DND-41 (cell line): ENCODE results near the gene OR6M1.

ENCODE experiments used
- ATAC-seq: fragments of 200-7000 bp; cut with Tn5 transposase; 3 replicates; pipeline ENCODE4 v1.9.1; 2021; ENCODE audit warnings: low read depth; ENCODE audit not compliant: insufficient read depth
- DNase-seq: peaks from one replicate; pipeline ENCODE4 v3.0.0-alpha.2; 2020
- H2AFZ ChIP-seq: 2 replicates; pipeline ENCODE4 v1.6.0; 2012; ENCODE audit warnings: low read depth, low read length
- H3K27ac ChIP-seq: 2 replicates; pipeline ENCODE4 v1.5.1; 2012; ENCODE audit warnings: low read length, inconsistent platforms
- H3K27me3 ChIP-seq: fragments of 200-600 bp; sonication (generic); 2 replicates; pipeline ENCODE4 v1.6.0; 2012; ENCODE audit warnings: low read length, mild to moderate bottlenecking, inconsistent platforms; ENCODE audit not compliant: insufficient read depth, poor library complexity
- H3K36me3 ChIP-seq: 2 replicates; pipeline ENCODE4 v1.5.1; 2012; ENCODE audit warnings: low read length, inconsistent platforms; ENCODE audit not compliant: insufficient read depth
- H3K4me1 ChIP-seq: 2 replicates; pipeline ENCODE4 v1.5.1; 2012; ENCODE audit warnings: mild to moderate bottlenecking, low read length; ENCODE audit not compliant: insufficient read depth
- H3K4me2 ChIP-seq: 2 replicates; pipeline ENCODE4 v1.6.0; 2012; ENCODE audit warnings: mild to moderate bottlenecking, moderate library complexity, low read length, inconsistent platforms; ENCODE audit not compliant: insufficient read depth
- H3K4me3 ChIP-seq, 2 experiments: fragments of 200-600 bp in 1 of 2; shearing (Covaris generic) in 1 of 2; 2 replicates each; pipeline ENCODE4 v1.5.1; 2012 to 2016; ENCODE audit warnings: inconsistent platforms in 2 of 2, low read length in 2 of 2, mild to moderate bottlenecking in 2 of 2, low read depth in 1 of 2, moderate library complexity in 1 of 2
- H3K79me2 ChIP-seq: 2 replicates; pipeline ENCODE4 v1.6.0; 2012; ENCODE audit warnings: low read length, inconsistent platforms; ENCODE audit not compliant: insufficient read depth
- H3K9ac ChIP-seq: 2 replicates; pipeline ENCODE4 v1.6.0; 2012; ENCODE audit warnings: low read depth, mild to moderate bottlenecking, inconsistent platforms, low read length, moderate library complexity
- H3K9me3 ChIP-seq: 2 replicates; pipeline ENCODE4 v1.5.1; 2012; ENCODE audit warnings: low read length, moderate library complexity, mild to moderate bottlenecking, inconsistent platforms; ENCODE audit not compliant: insufficient read depth, severe bottlenecking
- H4K20me1 ChIP-seq: 2 replicates; pipeline ENCODE4 v1.6.0; 2012; ENCODE audit warnings: low read length; ENCODE audit not compliant: insufficient read depth
- CTCF ChIP-seq: IDR thresholded peaks from 2 replicates; pipeline ENCODE4 v1.5.1; 2012; ENCODE audit warnings: borderline replicate concordance, low read length, moderate library complexity, mild to moderate bottlenecking; ENCODE audit not compliant: poor library complexity, severe bottlenecking; ENCODE audit errors: extremely low read depth
- EZH2 ChIP-seq: IDR thresholded peaks from 3 replicates; pipeline ENCODE4 v1.6.1; 2012; ENCODE audit warnings: borderline replicate concordance, low read depth, mild to moderate bottlenecking, moderate library complexity, low read length, inconsistent platforms; ENCODE audit not compliant: severe bottlenecking

OR6M1 gene

GRCh38 chr11:123771664-123772063 lies 34.5 kb downstream of the OR6M1 start:
- no peaks in the 10 kb centered on the region for H3K79me2 ChIP-seq
- no peak overlapping the region for H2AFZ ChIP-seq
- H3K36me3 ChIP-seq = no peaks in the 10 kb centered on the region
- no peak overlapping the region for H3K9ac ChIP-seq
- DNase-seq (no peak), ATAC-seq (no peak)
- H4K20me1 ChIP-seq = no peaks in the 10 kb centered on the region
- H3K4me1 ChIP-seq = no peaks in the 10 kb centered on the region
- no peak overlapping the region for H3K27ac ChIP-seq
- H3K9me3 ChIP-seq = no peaks in the 10 kb centered on the region
- H3K4me2 ChIP-seq = no peak overlapping the region
- no peak for TF ChIP-seq CTCF
- no peak for TF ChIP-seq EZH2
- H3K4me3 ChIP-seq = no peak overlapping the region
- H3K27me3 ChIP-seq = no peaks in the 10 kb centered on the region

GRCh38 chr11:123770712-123771111 lies 35.4 kb downstream of the OR6M1 start:
- DNase-seq (no peak), ATAC-seq (no peak)
- no peaks in the 10 kb centered on the region for H3K79me2 ChIP-seq
- no peak overlapping the region for H3K27ac ChIP-seq
- no peaks in the 10 kb centered on the region for H3K9me3 ChIP-seq
- no peaks in the 10 kb centered on the region for H3K36me3 ChIP-seq
- TF ChIP-seq CTCF = no peak
- TF ChIP-seq EZH2 = no peak
- H2AFZ ChIP-seq = no peak overlapping the region
- no peak overlapping the region for H3K4me3 ChIP-seq
- no peaks in the 10 kb centered on the region for H3K4me1 ChIP-seq
- H4K20me1 ChIP-seq = no peaks in the 10 kb centered on the region
- H3K4me2 ChIP-seq = no peak overlapping the region
- no peak overlapping the region for H3K9ac ChIP-seq
- H3K27me3 ChIP-seq = no peaks in the 10 kb centered on the region

- no peak for ATAC-seq
- Histone ChIP-seq H3K4me2 (no peak overlapping the region), H4K20me1 (no peaks in the 10 kb centered on the region), H2AFZ (no peak overlapping the region), H3K27me3 (no peaks in the 10 kb centered on the region), H3K27ac (no peak overlapping the region), H3K9ac (no peak overlapping the region), H3K36me3 (no peaks in the 10 kb centered on the region), H3K9me3 (peaks cover 9% of the 10 kb centered on the region), H3K4me1 (no peaks in the 10 kb centered on the region), H3K4me3 (no peak overlapping the region), H3K79me2 (no peaks in the 10 kb centered on the region)
- TF ChIP-seq EZH2 = no peak
- TF ChIP-seq CTCF = no peak
- DNase-seq = no peak
These were observed 40.5 kb downstream of the OR6M1 start for GRCh38 chr11:123765601-123766000.

- TF ChIP-seq CTCF (no peak), EZH2 (no peak)
These were observed 43.7 kb downstream of the OR6M1 start for GRCh38 chr11:123762422-123762821.

More at GRCh38 chr11:123762422-123762821, 43.7 kb downstream of the OR6M1 start:
- Histone ChIP-seq H3K36me3 (no peaks in the 10 kb centered on the region), H2AFZ (no peak overlapping the region), H3K27ac (no peak overlapping the region), H3K4me2 (no peak overlapping the region), H3K9me3 (peaks cover 9% of the 10 kb centered on the region), H3K79me2 (no peaks in the 10 kb centered on the region), H3K27me3 (peaks cover 2% of the 10 kb centered on the region), H3K9ac (no peak overlapping the region), H3K4me3 (no peak overlapping the region), H4K20me1 (no peaks in the 10 kb centered on the region), H3K4me1 (no peaks in the 10 kb centered on the region)
- no peak for DNase-seq
- no peak for ATAC-seq
